Smooth muscle cell (in vitro differentiated cells): ENCODE data around the gene NPHP4. TPM values are rescaled to one million over a fixed set of nuclear protein-coding genes. Genes with fewer than 3 reads are reported as not detected.

Experiments used
- DNase-seq: peaks from one replicate; lab custom pipeline; 2025; ENCODE audit not compliant: unreplicated experiment; lab: John Stamatoyannopoulos, UW
- H2AFZ ChIP-seq: fragments of 200-600 bp; sonication (generic); 2 replicates; pipeline ENCODE4 v1.6.0; 2016; ENCODE audit warnings: antibody characterized with exemption, low read depth, mild to moderate bottlenecking
- H3F3A ChIP-seq: fragments of 200-600 bp; sonication (generic); 2 replicates; pipeline ENCODE4 v1.6.0; 2017; ENCODE audit warnings: antibody characterized with exemption, low read depth
- H3K27ac ChIP-seq: fragments of 200-600 bp; sonication (generic); 2 replicates; pipeline ENCODE4 v1.5.1; 2016; ENCODE audit warnings: low read depth, mild to moderate bottlenecking
- H3K27me3 ChIP-seq: fragments of 200-600 bp; sonication (generic); 2 replicates; pipeline ENCODE4 v1.6.1; 2016; ENCODE audit warnings: low read depth, mild to moderate bottlenecking
- H3K36me3 ChIP-seq: fragments of 200-600 bp; sonication (generic); 2 replicates; pipeline ENCODE4 v1.5.1; 2016; ENCODE audit warnings: low read depth
- H3K4me1 ChIP-seq: fragments of 200-600 bp; sonication (generic); 2 replicates; pipeline ENCODE4 v1.5.1; 2016; ENCODE audit warnings: low read depth
- H3K4me2 ChIP-seq: fragments of 200-600 bp; sonication (generic); 2 replicates; pipeline ENCODE4 v1.6.0; 2016; ENCODE audit warnings: mild to moderate bottlenecking
- H3K4me3 ChIP-seq: fragments of 200-600 bp; sonication (generic); 2 replicates; pipeline ENCODE4 v1.5.1; 2016; ENCODE audit warnings: mild to moderate bottlenecking
- H3K79me2 ChIP-seq: fragments of 200-600 bp; sonication (generic); 2 replicates; pipeline ENCODE4 v1.6.0; 2016; ENCODE audit warnings: low read depth, mild to moderate bottlenecking
- H3K9ac ChIP-seq: fragments of 200-600 bp; sonication (generic); 2 replicates; pipeline ENCODE4 v1.6.0; 2016; ENCODE audit warnings: low read depth
- H3K9me3 ChIP-seq: fragments of 200-600 bp; sonication (generic); replicated peaks from 2 replicates; pipeline ENCODE4 v1.5.1; 2016; ENCODE audit warnings: low read depth
- H4K20me1 ChIP-seq: fragments of 200-600 bp; sonication (generic); 2 replicates; pipeline ENCODE4 v1.6.0; 2016; ENCODE audit warnings: low read depth
- WGBS: methylation state at CpG from one replicate; pipeline ENCODE4 v1.1.7; 2016; ENCODE audit warnings: low lambda C conversion rate; 5-methylcytosine and 5-hydroxymethylcytosine counted together
- polyA plus RNA-seq: library from polyadenylated mRNA; unstranded; fragments of >200 nt; fragmentation: Nextera tagmentation; extraction: Ambion mirVana; gene quantifications from 2 replicates; pipeline ENCODE4 v1.2.1, GENCODE V29; 2016
- total RNA-seq: library from RNA; depleted of rRNA; stranded (reverse); fragments of >200 nt; gene quantifications from 2 replicates; pipeline ENCODE4 v1.2.3, GENCODE V29; 2014
- TF ChIP-seq, protein P1 (sequence below): fragments of 200-600 bp; sonication (generic); IDR thresholded peaks from 2 replicates; pipeline ENCODE4 v1.5.1; 2017; ENCODE audit warnings: borderline replicate concordance, mild to moderate bottlenecking, antibody characterized with exemption; ENCODE audit not compliant: insufficient read depth, poor library complexity, severe bottlenecking

The NPHP4 gene
- total and polyA plus RNA-seq, 2 experiments from 2014 or later = 5.4 to 8.4 TPM

DNA sequence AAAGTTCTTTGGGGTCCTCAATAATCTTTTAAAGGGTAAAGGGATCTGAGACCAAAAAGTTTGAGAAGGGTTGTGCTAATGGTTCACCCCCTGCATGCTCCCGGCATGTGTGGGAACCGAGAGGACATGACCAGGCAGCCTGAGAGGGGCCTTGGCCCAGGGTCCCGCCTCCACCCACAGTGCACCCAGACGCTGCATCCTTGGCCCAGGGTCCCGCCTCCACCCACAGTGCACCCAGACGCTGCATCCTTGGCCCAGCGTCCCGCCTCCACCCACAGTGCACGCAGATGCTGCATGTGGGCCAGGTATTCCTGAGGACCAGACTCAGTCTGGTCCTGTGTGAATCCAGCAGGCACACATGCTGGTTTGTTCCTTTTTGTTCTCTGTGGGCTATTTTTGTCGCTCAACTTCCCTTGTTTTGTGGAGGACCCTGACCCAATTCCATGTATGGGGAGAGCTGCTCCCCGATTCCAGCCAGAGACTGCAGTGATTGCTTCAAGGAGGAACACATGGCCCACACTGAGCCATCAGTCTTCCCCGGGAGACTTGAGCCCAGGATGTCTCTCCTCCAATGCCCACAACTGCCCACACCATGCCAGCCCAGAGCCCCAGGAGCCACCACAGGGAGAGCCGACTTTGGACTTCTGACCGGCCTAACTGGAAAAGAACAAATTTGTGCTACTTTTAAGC is 3.5 kb downstream of the NPHP4 start:
- Histone ChIP-seq H3K4me1 (peaks cover 13% of the 10 kb centered on the region), H3K4me3 (no peak overlapping the region), H3K36me3 (no peaks in the 10 kb centered on the region), H3F3A (peaks cover under 1% of the 10 kb centered on the region), H3K79me2 (peaks cover 4% of the 10 kb centered on the region), H3K4me2 (no peak overlapping the region), H4K20me1 (peaks cover 7% of the 10 kb centered on the region), H3K27ac (no peak overlapping the region), H3K9me3 (no peaks in the 10 kb centered on the region), H3K27me3 (peaks cover 7% of the 10 kb centered on the region), H2AFZ (no peak overlapping the region), H3K9ac (no peak overlapping the region)
- WGBS = 92% methylated on average over 13 of the region's 14 CpGs
- DNase-seq = no peak
- TF ChIP-seq, protein P1, sequence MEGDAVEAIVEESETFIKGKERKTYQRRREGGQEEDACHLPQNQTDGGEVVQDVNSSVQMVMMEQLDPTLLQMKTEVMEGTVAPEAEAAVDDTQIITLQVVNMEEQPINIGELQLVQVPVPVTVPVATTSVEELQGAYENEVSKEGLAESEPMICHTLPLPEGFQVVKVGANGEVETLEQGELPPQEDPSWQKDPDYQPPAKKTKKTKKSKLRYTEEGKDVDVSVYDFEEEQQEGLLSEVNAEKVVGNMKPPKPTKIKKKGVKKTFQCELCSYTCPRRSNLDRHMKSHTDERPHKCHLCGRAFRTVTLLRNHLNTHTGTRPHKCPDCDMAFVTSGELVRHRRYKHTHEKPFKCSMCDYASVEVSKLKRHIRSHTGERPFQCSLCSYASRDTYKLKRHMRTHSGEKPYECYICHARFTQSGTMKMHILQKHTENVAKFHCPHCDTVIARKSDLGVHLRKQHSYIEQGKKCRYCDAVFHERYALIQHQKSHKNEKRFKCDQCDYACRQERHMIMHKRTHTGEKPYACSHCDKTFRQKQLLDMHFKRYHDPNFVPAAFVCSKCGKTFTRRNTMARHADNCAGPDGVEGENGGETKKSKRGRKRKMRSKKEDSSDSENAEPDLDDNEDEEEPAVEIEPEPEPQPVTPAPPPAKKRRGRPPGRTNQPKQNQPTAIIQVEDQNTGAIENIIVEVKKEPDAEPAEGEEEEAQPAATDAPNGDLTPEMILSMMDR = no peak

GRCh38 chr1:5986018-5986417 is 6.2 kb downstream of the NPHP4 start:
- Histone ChIP-seq H3K27me3 (no peaks in the 10 kb centered on the region), H4K20me1 (peaks cover 6% of the 10 kb centered on the region), H3K4me1 (peaks cover 11% of the 10 kb centered on the region), H3F3A (peaks cover 11% of the 10 kb centered on the region), H3K79me2 (peaks cover 4% of the 10 kb centered on the region), H3K27ac (no peak overlapping the region), H3K36me3 (no peaks in the 10 kb centered on the region), H2AFZ (no peak overlapping the region), H3K9ac (no peak overlapping the region), H3K4me2 (no peak overlapping the region), H3K9me3 (no peaks in the 10 kb centered on the region), H3K4me3 (no peak overlapping the region)
- WGBS = 93% methylated on average over 13 of the region's 13 CpGs
- TF ChIP-seq, protein P1 = no peak
- DNase-seq = no peak

GRCh38 chr1:5985250-5985649 is 7.0 kb downstream of the NPHP4 start:
- H3K4me2 ChIP-seq = no peak overlapping the region
- peaks cover 9% of the 10 kb centered on the region for H3K4me1 ChIP-seq
- H3K79me2 ChIP-seq = peaks cover 3% of the 10 kb centered on the region
- H3K4me3 ChIP-seq = no peak overlapping the region
- H3K27me3 ChIP-seq = no peaks in the 10 kb centered on the region
- H3K9ac ChIP-seq = no peak overlapping the region
- H4K20me1 ChIP-seq = no peaks in the 10 kb centered on the region
- 89% methylated on average over 11 of the region's 11 CpGs for WGBS
- no peaks in the 10 kb centered on the region for H3K9me3 ChIP-seq
- no peak for DNase-seq
- TF ChIP-seq, protein P1 = no peak
- H3K36me3 ChIP-seq = no peaks in the 10 kb centered on the region
- no peak overlapping the region for H2AFZ ChIP-seq
- no peak overlapping the region for H3K27ac ChIP-seq
- H3F3A ChIP-seq = peaks cover 14% of the 10 kb centered on the region

DNA sequence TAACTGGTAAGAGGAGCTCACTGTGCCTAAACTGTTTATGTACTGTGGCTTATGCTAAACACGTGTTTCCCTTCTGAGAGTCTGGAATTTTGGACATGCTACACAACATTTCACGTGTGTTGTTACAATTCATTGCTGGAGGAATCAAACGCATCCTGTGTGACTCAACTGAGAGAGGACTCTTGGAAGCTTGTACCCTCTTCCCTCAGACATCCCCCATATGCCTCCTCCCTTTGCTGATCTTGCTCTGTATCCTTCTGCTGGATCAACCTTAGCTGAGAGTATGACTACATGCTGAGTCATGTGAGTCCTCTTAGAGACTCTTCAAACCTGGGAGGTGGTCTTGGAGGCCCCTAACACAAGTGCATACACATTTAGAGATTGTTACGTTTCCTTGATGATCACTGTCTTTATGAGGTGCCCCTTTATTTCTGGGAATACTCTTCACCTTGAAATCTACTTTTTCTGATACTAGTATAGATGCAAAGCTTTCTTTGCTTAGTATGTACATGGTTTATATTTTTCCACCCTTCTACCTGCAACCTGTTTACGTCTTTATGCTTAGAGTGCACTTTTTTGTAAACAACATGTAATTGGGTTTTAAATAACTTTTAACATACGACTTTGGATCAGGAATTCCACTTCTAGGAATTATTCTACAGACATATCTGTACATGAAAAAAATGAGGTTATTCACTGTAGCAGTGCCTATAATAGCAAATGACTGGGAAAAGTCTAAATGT is 8.7 kb downstream of the NPHP4 start:
- H4K20me1 ChIP-seq = no peaks in the 10 kb centered on the region
- DNase-seq = no peak
- no peak overlapping the region for H2AFZ ChIP-seq
- no peaks in the 10 kb centered on the region for H3K79me2 ChIP-seq
- H3K27ac ChIP-seq = no peak overlapping the region
- TF ChIP-seq, protein P1 = no peak
- H3K9ac ChIP-seq = no peak overlapping the region
- H3K4me1 ChIP-seq = peaks cover 9% of the 10 kb centered on the region
- H3K36me3 ChIP-seq = no peaks in the 10 kb centered on the region
- no peak overlapping the region for H3K4me2 ChIP-seq
- no peaks in the 10 kb centered on the region for H3K27me3 ChIP-seq
- H3F3A ChIP-seq = peaks cover 16% of the 10 kb centered on the region
- WGBS = 84% methylated on average over 6 of the region's 6 CpGs
- H3K9me3 ChIP-seq = no peaks in the 10 kb centered on the region
- no peak overlapping the region for H3K4me3 ChIP-seq
